HepG2 (cell line): ENCODE results near the gene BTRC. TPM values are rescaled to one million over a fixed set of nuclear protein-coding genes. Genes with fewer than 3 reads are reported as not detected.

Experiments used
- ARNT2 ChIP-seq: sonication (generic); formaldehyde crosslinking; IDR thresholded peaks from 2 replicates; pipeline ENCODE4 v1.8.0; 2022; ENCODE audit warnings: mild to moderate bottlenecking, low read depth, missing genetic modification reagents, moderate library complexity
- GMEB1 ChIP-seq: sonication (generic); formaldehyde crosslinking; IDR thresholded peaks from 2 replicates; pipeline ENCODE4 v1.5.1; 2020; ENCODE audit warnings: missing genetic modification reagents, mild to moderate bottlenecking, borderline replicate concordance
- NFAT5 ChIP-seq: sonication (generic); formaldehyde crosslinking; IDR thresholded peaks from 2 replicates; pipeline ENCODE4 v1.4.0; 2020; ENCODE audit warnings: missing genetic modification reagents
- NFE2L1 ChIP-seq: sonication (generic); formaldehyde crosslinking; IDR thresholded peaks from 2 replicates; pipeline ENCODE4 v1.4.0; 2020; ENCODE audit warnings: missing genetic modification reagents, mild to moderate bottlenecking, borderline replicate concordance
- NR2F1 ChIP-seq, 2 experiments: fragments of 450-650 bp in 1 of 2; formaldehyde crosslinking in 1 of 2; IDR thresholded peaks; 2 replicates each; pipeline versions ENCODE4 v1.5.0 to v1.6.1; 2016 to 2020; ENCODE audit warnings: mild to moderate bottlenecking in 1 of 2, missing compliant biosample characterization in 1 of 2, missing genetic modification reagents in 1 of 2, moderate library complexity in 1 of 2
- RCOR2 ChIP-seq: IDR thresholded peaks from 2 replicates; pipeline ENCODE4 v1.6.1; 2016; ENCODE audit warnings: missing biosample characterization, missing genetic modification reagents
- REXO4 ChIP-seq: sonication (generic); formaldehyde crosslinking; IDR thresholded peaks from 2 replicates; pipeline ENCODE4 v1.8.0; 2022; ENCODE audit warnings: missing genetic modification reagents, mild to moderate bottlenecking, borderline replicate concordance
- RFXANK ChIP-seq: IDR thresholded peaks from 2 replicates; pipeline ENCODE4 v1.6.1; 2016
- SAP130 ChIP-seq: IDR thresholded peaks from 2 replicates; pipeline ENCODE4 v1.6.1; 2016; ENCODE audit warnings: low read depth
- TIGD3 ChIP-seq: sonication (generic); formaldehyde crosslinking; IDR thresholded peaks from 2 replicates; pipeline ENCODE4 v1.5.1; 2020; ENCODE audit warnings: mild to moderate bottlenecking, missing genetic modification reagents, borderline replicate concordance
- ZBTB39 ChIP-seq: sonication (generic); formaldehyde crosslinking; IDR thresholded peaks from 2 replicates; pipeline ENCODE4 v1.5.0; 2020; ENCODE audit warnings: missing genetic modification reagents
- ZBTB7A ChIP-seq: sonication (generic); formaldehyde crosslinking; IDR thresholded peaks from 2 replicates; pipeline ENCODE4 v1.8.0; 2022; ENCODE audit warnings: mild to moderate bottlenecking, missing genetic modification reagents
- ZNF232 ChIP-seq: sonication (generic); formaldehyde crosslinking; IDR thresholded peaks from 2 replicates; pipeline ENCODE4 v1.4.0; 2020; ENCODE audit warnings: missing genetic modification reagents, borderline replicate concordance
- ZNF614 ChIP-seq: IDR thresholded peaks from 2 replicates; pipeline ENCODE4 v1.6.1; 2018; ENCODE audit warnings: missing biosample characterization, missing genetic modification reagents, inconsistent platforms, borderline replicate concordance
- ZNF816 ChIP-seq: sonication (generic); formaldehyde crosslinking; IDR thresholded peaks from 2 replicates; pipeline ENCODE4 v1.8.0; 2022; ENCODE audit warnings: missing genetic modification reagents, mild to moderate bottlenecking, borderline replicate concordance
- ZUFSP ChIP-seq: sonication (generic); formaldehyde crosslinking; IDR thresholded peaks from 2 replicates; pipeline ENCODE4 v1.9.0; 2021; ENCODE audit warnings: missing genetic modification reagents, mild to moderate bottlenecking, borderline replicate concordance
- polyA plus RNA-seq, 8 experiments: library from polyadenylated mRNA; depleted of rRNA in 3 of 8; stranded (reverse) in 7 of 8; unstranded in 1 of 8; fragments of >200 nt; fragmentation: Illumina TruSeq in 4 of 8; extraction: Trizol in 4 of 8; gene quantifications; 2 replicates each; pipeline versions ENCODE4 v1.2.1 to v1.2.3, GENCODE V29; 2011 to 2016; ENCODE audit warnings: low read depth in 4 of 8, missing spikeins in 1 of 8, mixed read lengths in 1 of 8; ENCODE audit not compliant: insufficient read depth in 1 of 8
- total RNA-seq, 5 experiments: library from RNA; depleted of rRNA; stranded (reverse); fragments of >200 nt; fragmentation: Illumina TruSeq; extraction: Trizol; gene quantifications; 2 replicates each; pipeline ENCODE4 v1.2.3, GENCODE V29; 2016; ENCODE audit warnings: low read depth in 1 of 5

Gene BTRC
- total and polyA plus RNA-seq, 2 of the 13 experiments (the other 11 are each of a cell fraction or from before 2014, with no cell fraction given), result 12.0 to 14.4 TPM

GRCh38 chr10:101353692-101354327 is at the start of gene BTRC (continued):
- no peak for TF ChIP-seq ZBTB39 (CRISPR knock-in tag)
- no peak for TF ChIP-seq RCOR2 (CRISPR knock-in tag)
- no peak for TF ChIP-seq TIGD3 (CRISPR knock-in tag)
- no peak for TF ChIP-seq ZNF816 (CRISPR knock-in tag)
- no peak for TF ChIP-seq ARNT2 (CRISPR knock-in tag)
- peak; percentile 98 for TF ChIP-seq GMEB1
- no peak for TF ChIP-seq NFE2L1 (CRISPR knock-in tag)
- TF ChIP-seq ZNF614, result 0 out of 2 replicates have a peak, but pooled peaks have one; percentile 22
- TF ChIP-seq NR2F1 (CRISPR knock-in tag; IDR thresholded peaks at IDR 0.05), result no peak
- no peak for TF ChIP-seq REXO4
- TF ChIP-seq SAP130 (CRISPR knock-in tag), result peak; percentile 87
- no peak for TF ChIP-seq NFAT5 (CRISPR knock-in tag)
- no peak for TF ChIP-seq ZBTB7A (CRISPR knock-in tag)
- no peak for TF ChIP-seq ZUFSP
- TF ChIP-seq RFXANK, result no peak
- no peak for TF ChIP-seq ZNF232 (CRISPR knock-in tag)
